SU-DHL-6 (cell line): Measurements from ENCODE around the gene NUDT13.

Experiments used
- H2AFZ ChIP-seq: fragments of 200-600 bp; sonication (generic); 2 replicates; pipeline ENCODE4 v1.6.1; 2014; ENCODE audit warnings: low read depth, mild to moderate bottlenecking, moderate library complexity, mixed read lengths, antibody characterized with exemption, low read length; ENCODE audit not compliant: severe bottlenecking
- H3F3A ChIP-seq: fragments of 200-600 bp; shearing (Covaris generic); 2 replicates; pipeline ENCODE4 v1.6.0; 2016; ENCODE audit warnings: antibody characterized with exemption, mild to moderate bottlenecking; ENCODE audit not compliant: insufficient read depth
- H3K27ac ChIP-seq: fragments of 200-600 bp; sonication (generic); 2 replicates; pipeline ENCODE4 v1.5.1; 2016; ENCODE audit warnings: low read depth, mild to moderate bottlenecking, low read length, moderate library complexity, mixed read lengths
- H3K27me3 ChIP-seq: fragments of 200-600 bp; sonication (generic), shearing (Covaris generic); 2 replicates; pipeline ENCODE4 v1.6.0; 2014; ENCODE audit warnings: mild to moderate bottlenecking, low read length
- H3K36me3 ChIP-seq: fragments of 200-600 bp; sonication (generic); 2 replicates; pipeline ENCODE4 v1.6.1; 2014; ENCODE audit warnings: mild to moderate bottlenecking, low read length, mixed read lengths
- H3K4me2 ChIP-seq: fragments of 300-600, 200-600 bp; shearing (Covaris generic), sonication (generic); 2 replicates; pipeline ENCODE4 v1.6.0; 2014; ENCODE audit warnings: low read length, low read depth, mild to moderate bottlenecking; ENCODE audit not compliant: poor library complexity, severe bottlenecking
- H3K4me3 ChIP-seq: fragments of 200-600 bp; sonication (generic); 2 replicates; pipeline ENCODE4 v1.5.1; 2014; ENCODE audit warnings: antibody characterized with exemption, low read length, mild to moderate bottlenecking, mixed read lengths; ENCODE audit not compliant: insufficient read depth, poor library complexity, severe bottlenecking
- H3K79me2 ChIP-seq: fragments of 200-600 bp; sonication (generic); 2 replicates; pipeline ENCODE4 v1.6.1; 2014; ENCODE audit warnings: mild to moderate bottlenecking, low read length, moderate library complexity; ENCODE audit not compliant: insufficient read depth
- H3K9ac ChIP-seq: fragments of 200-600 bp; sonication (generic); 2 replicates; pipeline ENCODE4 v1.7.0; 2014; ENCODE audit warnings: mild to moderate bottlenecking, low read length
- H3K9me2 ChIP-seq: fragments of 200-600 bp; sonication (generic); replicated peaks from 2 replicates; pipeline ENCODE4 v1.6.1; 2014; ENCODE audit warnings: low read length; ENCODE audit not compliant: insufficient read depth
- H3K9me3 ChIP-seq: fragments of 200-600 bp; sonication (generic); 2 replicates; pipeline ENCODE4 v1.6.1; 2014; ENCODE audit warnings: low read length, mixed read lengths; ENCODE audit not compliant: insufficient read depth
- H4K20me1 ChIP-seq: fragments of 200-600 bp; sonication (generic); 2 replicates; pipeline ENCODE4 v1.6.1; 2014; ENCODE audit warnings: low read depth, mild to moderate bottlenecking, antibody characterized with exemption, low read length, moderate library complexity, mixed read lengths
- CTCF ChIP-seq: fragments of 200-600 bp; sonication (generic); IDR thresholded peaks from one replicate; pipeline ENCODE4 v1.5.1; 2017; ENCODE audit warnings: antibody characterized with exemption, mild to moderate bottlenecking, low read length, moderate library complexity; ENCODE audit not compliant: insufficient read depth, poor library complexity, severe bottlenecking
- EZH2phosphoT487 ChIP-seq: fragments of 200-600 bp; sonication (generic), shearing (Covaris generic); conservative IDR thresholded peaks from 2 replicates; pipeline ENCODE4 v1.6.1; 2018; ENCODE audit warnings: mild to moderate bottlenecking, antibody characterized with exemption, low read length, moderate library complexity, mixed read lengths

NUDT13 gene

GRCh38 chr10:73113551-73113950 lies 3.3 kb downstream of the NUDT13 start:
- H4K20me1 ChIP-seq: no peaks in the 10 kb centered on the region
- no peak overlapping the region for H3K4me3 ChIP-seq
- no peak overlapping the region for H3K4me2 ChIP-seq

GRCh38 chr10:73116017-73116416 lies 5.8 kb downstream of the NUDT13 start:
- Histone ChIP-seq H4K20me1 (no peaks in the 10 kb centered on the region), H3K36me3 (no peaks in the 10 kb centered on the region; the same call in 1 of the 2 replicates), H3K9me3 (no peaks in the 10 kb centered on the region), H3F3A (peaks cover 17% of the 10 kb centered on the region), H2AFZ (no peak overlapping the region), H3K27me3 (no peaks in the 10 kb centered on the region), H3K4me2 (no peak overlapping the region), H3K4me3 (no peak overlapping the region), H3K9me2 (no peaks in the 10 kb centered on the region), H3K79me2 (no peaks in the 10 kb centered on the region; the same call in 1 of the 2 replicates), H3K27ac (no peak overlapping the region), H3K9ac (no peak overlapping the region)
- TF ChIP-seq CTCF: no peak
- TF ChIP-seq EZH2phosphoT487: no peak

More at GRCh38 chr10:73113551-73113950, 3.3 kb downstream of the NUDT13 start:
- H2AFZ ChIP-seq: no peak overlapping the region
- H3K36me3 ChIP-seq: no peaks in the 10 kb centered on the region; the same call in 1 of the 2 replicates
- 0 out of 2 replicates have a peak overlapping the region, but pooled peaks have one; percentile 6 for H3K27ac ChIP-seq
- no peaks in the 10 kb centered on the region; the same call in 1 of the 2 replicates for H3K79me2 ChIP-seq
- no peak overlapping the region for H3K9ac ChIP-seq
- no peaks in the 10 kb centered on the region for H3K9me3 ChIP-seq
- peaks cover 17% of the 10 kb centered on the region for H3F3A ChIP-seq
- H3K27me3 ChIP-seq: no peaks in the 10 kb centered on the region
- H3K9me2 ChIP-seq: no peaks in the 10 kb centered on the region
- TF ChIP-seq EZH2phosphoT487: no peak
- no peak for TF ChIP-seq CTCF

- H2AFZ ChIP-seq: no peak overlapping the region
- H3K9me3 ChIP-seq: no peaks in the 10 kb centered on the region
- TF ChIP-seq EZH2phosphoT487: no peak
- no peak for TF ChIP-seq CTCF
- H3K27ac ChIP-seq: no peak overlapping the region
- H3F3A ChIP-seq: peaks cover 10% of the 10 kb centered on the region; the same call in 1 of the 2 replicates
- H3K4me3 ChIP-seq: no peak overlapping the region
- H3K4me2 ChIP-seq: peak overlapping the region; percentile 4
- no peak overlapping the region for H3K9ac ChIP-seq
- H3K9me2 ChIP-seq: no peaks in the 10 kb centered on the region
- no peaks in the 10 kb centered on the region for H3K27me3 ChIP-seq
- no peaks in the 10 kb centered on the region for H4K20me1 ChIP-seq
- no peaks in the 10 kb centered on the region; the same call in 1 of the 2 replicates for H3K79me2 ChIP-seq
- H3K36me3 ChIP-seq: no peaks in the 10 kb centered on the region; the same call in 1 of the 2 replicates
These were observed 7.9 kb downstream of the NUDT13 start for GRCh38 chr10:73117976-73118743.
